C4-2B (cell line): ENCODE results near the gene B4GALNT1.
"Not testable (repeated sequence)": the region's sequence is repeated elsewhere in the genome, so short reads cannot be mapped to it uniquely, and the experiment has no call there.

ENCODE experiments used
- H3K27ac ChIP-seq: fragments of 450-650 bp; 2 replicates; pipeline ENCODE4 v1.5.1; 2017
- CTCF ChIP-seq: fragments of 450-650 bp; conservative IDR thresholded peaks from 2 replicates; pipeline ENCODE4 v1.5.1; 2017; ENCODE audit warnings: mild to moderate bottlenecking
- ZFX ChIP-seq: fragments of 450-650 bp; IDR thresholded peaks from 2 replicates; pipeline ENCODE4 v1.6.1; 2017

B4GALNT1 gene

GRCh38 chr12:57632958-57633840, at the start of gene B4GALNT1:
Gene B4GALNT1, minus strand, starts transcription at chr12:57633201. Its CDS starts 1,069 bp downstream, at chr12:57632132.
- TF ChIP-seq CTCF (peak; percentile 97), ZFX (no peak)
- peak within 1 kb of the TSS; percentile 57 for H3K27ac ChIP-seq

GRCh38 chr12:57679697-57680096, 46.7 kb upstream of the B4GALNT1 start:
- TF ChIP-seq CTCF (no peak), ZFX (no peak)

DNA sequence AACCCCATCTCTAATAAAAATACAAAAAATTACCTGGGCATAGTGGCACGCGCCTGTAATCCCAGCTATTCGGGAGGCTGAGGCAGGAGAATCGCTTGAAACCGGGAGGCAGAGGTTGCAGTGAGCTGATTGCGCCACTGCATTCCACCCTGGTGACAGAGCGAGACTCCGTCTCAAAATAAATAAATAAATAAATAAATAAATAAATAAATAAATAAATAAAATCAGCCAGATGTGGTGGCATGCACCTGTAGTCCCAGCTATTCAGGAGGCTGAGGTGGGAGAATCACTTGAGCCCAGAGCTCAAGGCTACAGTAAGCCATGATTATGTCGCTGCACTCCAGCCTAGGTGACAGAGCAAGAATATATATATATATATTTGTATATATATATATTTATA, 44.9 kb upstream of the B4GALNT1 start:
- H3K27ac ChIP-seq: not testable (repeated sequence)

More at GRCh38 chr12:57679697-57680096, 46.7 kb upstream of the B4GALNT1 start:
- no peak overlapping the region for H3K27ac ChIP-seq

DNA sequence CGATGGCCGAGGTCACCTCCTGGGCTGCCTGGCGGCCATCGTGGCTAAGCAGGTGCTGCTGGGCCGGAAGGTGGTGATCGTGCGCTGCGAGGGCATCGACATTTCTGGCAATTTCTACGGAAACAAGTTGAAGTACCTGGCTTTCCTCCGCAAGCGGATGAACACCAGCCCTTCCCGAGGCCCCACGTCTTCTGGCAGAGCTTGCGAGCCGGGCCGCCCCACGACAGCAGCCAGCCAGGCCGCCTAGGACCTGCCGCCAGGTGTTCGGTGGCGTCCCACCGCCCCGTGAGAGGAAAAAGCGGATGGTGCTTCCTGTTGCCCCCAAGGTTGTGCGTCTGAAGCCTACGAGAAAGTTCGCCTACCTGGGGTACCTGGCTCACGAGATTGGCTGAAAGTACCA, 41.7 kb upstream of the B4GALNT1 start:
- no peak overlapping the region for H3K27ac ChIP-seq
- TF ChIP-seq CTCF (no peak), ZFX (no peak)

GRCh38 chr12:57672801-57673200, 39.8 kb upstream of the B4GALNT1 start:
- TF ChIP-seq CTCF (no peak), ZFX (no peak)
- no peak overlapping the region for H3K27ac ChIP-seq

- not testable (repeated sequence) for H3K27ac ChIP-seq
Measured at GRCh38 chr12:57671811-57672210, 38.8 kb upstream of the B4GALNT1 start.

DNA sequence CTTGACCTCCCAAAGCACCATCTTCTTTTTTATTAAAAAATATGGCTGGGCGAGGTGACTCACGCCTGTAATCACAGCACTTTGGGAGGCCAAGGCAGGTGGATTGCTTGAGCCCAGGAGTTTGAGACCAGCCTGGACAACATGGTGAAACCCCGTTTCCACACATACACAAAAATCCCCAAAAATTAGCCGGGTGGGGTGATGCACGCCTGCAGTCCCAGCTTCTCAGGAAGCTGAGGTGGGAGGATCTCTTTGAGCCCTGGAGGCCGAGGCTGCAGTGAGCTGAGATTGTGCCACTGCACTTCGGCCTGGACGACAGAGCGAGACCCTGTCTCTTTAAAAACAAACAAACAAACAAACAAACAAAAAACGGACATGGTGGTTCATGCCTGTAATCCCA, 36.7 kb upstream of the B4GALNT1 start:
- H3K27ac ChIP-seq: not testable (repeated sequence)

GRCh38 chr12:57666897-57667296, 33.9 kb upstream of the B4GALNT1 start:
- TF ChIP-seq ZFX (no peak), CTCF (no peak)
- H3K27ac ChIP-seq: no peak overlapping the region

GRCh38 chr12:57665066-57665820, 32.2 kb upstream of the B4GALNT1 start:
- H3K27ac ChIP-seq: not testable (repeated sequence)
